GM18505 (cell line): Measurements from ENCODE around the gene DPH2.

Experiments used
- ATAC-seq: cut with Tn5 transposase; IDR thresholded peaks from one replicate; pipeline ENCODE4 v1.9.1; 2021; ENCODE audit not compliant: unreplicated experiment
- POLR2A ChIP-seq: IDR thresholded peaks from 4 replicates; pipeline ENCODE4 v1.6.1; 2011; ENCODE audit warnings: borderline replicate concordance; ENCODE audit not compliant: insufficient read depth, insufficient read length; ENCODE audit errors: extremely low read depth

The DPH2 gene

DNA sequence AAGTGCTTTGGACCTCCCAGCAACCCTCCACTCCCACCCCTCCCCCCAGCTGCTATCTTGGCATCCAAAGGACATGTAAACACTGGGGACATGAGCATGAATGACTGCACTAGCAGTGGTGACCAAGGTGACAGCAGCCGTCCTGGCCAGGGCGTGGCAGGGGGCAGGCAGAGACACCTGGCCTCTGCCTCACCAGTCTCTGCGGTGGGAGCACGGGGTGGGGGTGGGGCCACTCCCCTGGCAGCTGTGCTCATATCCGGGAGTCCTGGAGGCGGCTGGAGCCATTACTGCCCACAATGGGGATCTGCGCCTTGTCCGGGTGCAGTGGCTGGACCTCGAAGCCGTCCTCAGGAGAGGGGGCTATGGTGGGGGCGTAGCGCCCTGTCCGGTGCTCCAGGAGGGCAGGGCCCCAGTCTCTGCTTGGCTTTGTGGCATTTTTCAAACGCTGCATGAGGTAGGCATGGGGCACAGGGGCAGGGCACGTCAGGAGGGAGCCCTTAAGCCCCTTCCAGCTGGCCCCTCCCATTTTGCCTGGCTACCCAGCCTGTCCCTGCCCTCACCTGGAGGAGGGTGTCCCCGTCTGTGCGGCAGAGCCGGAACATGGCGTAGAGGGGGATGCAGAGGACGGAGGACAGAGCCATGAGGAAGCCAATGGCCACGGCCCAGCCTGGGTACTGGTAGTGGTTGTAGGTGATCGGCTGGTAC lies 27.6 kb downstream of the DPH2 start:
- ATAC-seq: no peak
- no peak for TF ChIP-seq POLR2A

DNA sequence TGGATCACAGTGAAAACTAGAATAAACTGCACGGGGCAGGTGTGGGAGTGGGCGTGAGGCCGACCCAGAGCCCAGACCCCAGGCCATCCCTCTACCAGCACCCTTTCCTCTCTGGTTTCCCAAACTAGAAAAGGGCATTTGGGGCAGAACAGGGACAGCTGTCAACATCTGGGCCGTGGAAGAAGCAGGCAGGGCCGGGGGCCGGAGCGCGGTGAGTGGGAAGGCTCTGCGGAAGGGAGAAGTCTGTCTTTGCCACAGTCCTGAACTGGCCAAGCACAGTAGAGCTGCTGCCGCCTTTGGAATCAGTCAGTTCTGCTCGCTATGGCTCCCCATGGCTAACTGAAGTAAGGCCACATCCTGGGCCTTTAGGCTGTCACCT lies 28.2 kb downstream of the DPH2 start:
- no peak for ATAC-seq
- no peak for TF ChIP-seq POLR2A

DNA sequence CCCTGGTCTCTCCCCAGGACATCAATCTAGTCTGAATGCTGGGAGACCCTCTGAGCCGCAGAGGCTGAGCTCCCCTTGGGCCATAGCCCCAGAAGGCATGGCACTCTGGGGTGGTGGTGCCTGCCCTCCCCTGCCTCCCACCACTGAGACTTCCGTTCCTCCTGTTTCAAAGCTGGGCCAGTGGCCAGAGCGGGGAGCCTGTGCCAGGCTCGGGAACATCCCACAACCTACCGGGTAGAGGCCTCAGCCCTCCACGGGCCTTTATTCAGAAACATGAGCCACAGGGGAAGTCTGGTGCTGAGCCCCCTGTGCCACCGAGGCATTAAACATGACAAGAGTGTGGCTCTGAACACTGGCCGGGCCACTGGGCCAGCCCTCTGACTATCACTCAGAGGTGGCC lies 29.6 kb downstream of the DPH2 start:
- TF ChIP-seq POLR2A: no peak
- ATAC-seq: no peak

DNA sequence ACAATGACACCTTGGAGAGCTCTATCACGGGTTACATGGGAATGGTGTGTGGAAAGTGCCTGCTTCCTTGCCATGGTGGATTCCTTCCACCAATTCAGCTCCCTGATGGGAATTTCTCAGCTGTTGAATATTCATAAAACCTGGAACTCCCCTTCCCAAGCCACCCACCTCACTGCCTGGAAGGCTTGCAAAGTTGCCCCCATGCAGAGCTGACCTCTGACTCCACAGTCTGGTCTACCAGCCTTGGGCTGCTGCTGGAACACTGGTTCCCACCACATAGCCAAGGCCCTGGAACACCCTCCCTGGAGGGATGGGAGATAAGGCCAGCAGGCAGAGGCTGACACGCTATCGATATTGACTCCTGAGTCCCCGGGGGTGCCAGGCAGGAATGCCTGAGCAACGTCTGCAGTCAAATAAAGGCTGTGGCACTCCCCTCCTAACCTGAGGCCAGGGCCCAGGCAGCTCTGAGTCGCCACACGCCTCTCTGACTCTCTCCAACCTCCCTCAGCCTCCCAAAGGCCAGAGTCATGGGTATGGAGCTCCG lies 30.4 kb downstream of the DPH2 start:
- ATAC-seq: no peak
- no peak for TF ChIP-seq POLR2A

DNA sequence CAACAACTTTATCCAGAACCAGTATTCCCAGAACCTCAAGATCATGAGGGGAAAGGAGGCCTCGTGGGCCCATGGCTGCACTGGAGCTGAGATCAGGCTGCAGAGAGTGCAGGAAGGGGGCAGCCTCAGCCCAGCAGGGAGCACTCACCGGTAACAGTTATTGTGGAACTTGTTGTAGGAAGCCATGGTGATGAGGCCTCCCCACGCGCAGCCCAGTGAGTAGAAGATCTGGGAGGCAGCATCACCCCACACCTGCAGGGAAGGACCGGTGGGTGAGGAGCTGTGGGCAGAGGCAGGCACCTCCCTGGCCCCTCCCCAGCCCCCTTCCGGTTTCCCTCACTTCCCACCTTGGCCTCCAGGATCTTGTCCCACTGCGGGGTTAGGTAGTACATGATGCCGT lies 32.4 kb downstream of the DPH2 start:
- ATAC-seq: no peak
- no peak for TF ChIP-seq POLR2A

DNA sequence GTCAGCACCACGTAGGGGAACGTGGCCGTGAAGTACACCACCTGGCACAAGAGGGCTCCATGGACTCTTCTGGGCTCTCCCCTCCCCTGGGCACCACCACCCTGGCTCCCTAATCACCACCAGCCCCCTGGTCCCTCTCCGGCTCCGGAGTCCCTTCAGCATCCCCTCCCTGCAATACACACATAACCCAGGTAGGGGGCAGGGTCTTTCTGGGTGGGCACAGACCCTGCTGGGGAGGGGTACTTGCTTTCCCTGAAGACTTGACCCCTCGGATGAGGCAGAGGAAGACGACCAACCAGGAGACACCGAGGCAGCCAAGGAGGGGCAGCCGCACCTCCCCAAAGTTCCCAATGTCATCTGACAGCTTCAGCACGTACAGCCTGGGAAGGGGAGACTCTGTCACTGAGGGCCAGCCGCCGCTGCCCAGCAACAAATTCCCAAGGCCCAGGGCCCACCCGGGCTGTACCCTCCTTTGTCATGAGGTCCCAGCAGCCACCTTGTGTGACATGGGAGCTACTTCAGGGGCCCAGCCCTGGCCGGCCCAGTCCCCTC lies 32.9 kb downstream of the DPH2 start:
- ATAC-seq: no peak
- TF ChIP-seq POLR2A: no peak

DNA sequence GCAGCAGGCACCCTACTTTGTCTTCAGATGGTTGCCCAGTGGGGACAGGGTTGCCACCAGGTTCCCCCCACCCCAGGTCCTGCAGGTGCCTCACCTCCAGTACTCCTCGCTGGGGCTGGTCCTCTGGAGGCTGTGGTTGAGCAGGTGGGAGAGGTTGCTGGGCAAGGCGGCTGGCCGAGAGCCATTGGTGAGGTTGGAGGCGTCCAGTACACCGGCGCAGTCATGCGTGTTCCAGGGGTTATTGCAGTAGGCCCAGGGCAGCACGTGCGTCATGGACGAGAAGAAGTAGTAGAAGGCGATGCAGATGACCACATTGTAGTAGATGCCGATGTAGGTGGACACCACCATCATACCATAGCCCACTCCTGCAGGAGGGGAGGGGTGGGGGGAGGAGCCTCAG lies 38.4 kb downstream of the DPH2 start:
- no peak for ATAC-seq
- TF ChIP-seq POLR2A: no peak

DNA sequence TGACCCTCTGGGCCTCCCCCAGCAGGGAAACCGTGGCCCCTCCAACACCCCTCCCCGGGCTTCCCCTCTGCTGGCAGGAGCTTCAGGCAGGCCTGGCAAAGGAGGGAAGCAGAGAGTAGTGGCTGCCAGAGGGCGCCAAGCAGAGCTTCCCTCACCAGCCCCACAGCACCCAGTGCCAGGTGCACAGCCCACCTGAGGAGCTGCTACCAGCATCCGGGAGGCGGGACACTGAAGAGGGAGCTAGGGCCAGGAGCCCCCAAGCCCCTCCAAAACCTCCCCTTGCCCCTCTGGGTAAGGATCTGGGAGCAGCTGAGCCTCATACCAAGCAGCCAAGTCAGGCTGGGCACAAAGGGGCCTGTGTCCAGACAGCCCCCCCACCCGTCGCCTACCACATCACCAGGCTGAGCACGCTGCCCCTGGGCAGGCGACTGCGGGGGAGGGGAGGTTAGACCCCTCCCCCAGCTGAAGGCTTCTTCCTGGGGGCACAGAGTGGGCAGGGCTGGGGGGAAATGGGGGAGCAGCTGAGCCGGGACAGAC lies 41.2 kb downstream of the DPH2 start:
- no peak for TF ChIP-seq POLR2A
- no peak for ATAC-seq

DNA sequence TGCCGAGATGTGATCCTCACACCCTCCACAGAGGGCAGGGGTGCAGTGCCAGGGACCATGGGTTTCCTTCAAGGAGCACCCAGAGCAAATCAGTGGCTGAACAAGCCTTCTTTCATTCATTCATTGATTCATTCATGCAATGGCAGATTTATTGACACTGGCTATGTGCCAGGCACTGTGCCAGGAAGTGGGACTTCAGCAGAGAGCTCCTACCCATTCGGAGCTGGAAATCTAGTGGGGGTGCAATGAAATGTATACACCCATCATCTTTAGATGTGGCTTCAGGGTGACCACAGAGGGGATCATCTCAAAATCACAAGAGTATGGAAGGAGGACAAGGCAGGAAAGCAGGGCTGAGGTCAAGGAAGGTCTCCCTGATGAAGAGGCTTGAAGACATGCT lies 42.6 kb downstream of the DPH2 start:
- no peak for ATAC-seq

DNA sequence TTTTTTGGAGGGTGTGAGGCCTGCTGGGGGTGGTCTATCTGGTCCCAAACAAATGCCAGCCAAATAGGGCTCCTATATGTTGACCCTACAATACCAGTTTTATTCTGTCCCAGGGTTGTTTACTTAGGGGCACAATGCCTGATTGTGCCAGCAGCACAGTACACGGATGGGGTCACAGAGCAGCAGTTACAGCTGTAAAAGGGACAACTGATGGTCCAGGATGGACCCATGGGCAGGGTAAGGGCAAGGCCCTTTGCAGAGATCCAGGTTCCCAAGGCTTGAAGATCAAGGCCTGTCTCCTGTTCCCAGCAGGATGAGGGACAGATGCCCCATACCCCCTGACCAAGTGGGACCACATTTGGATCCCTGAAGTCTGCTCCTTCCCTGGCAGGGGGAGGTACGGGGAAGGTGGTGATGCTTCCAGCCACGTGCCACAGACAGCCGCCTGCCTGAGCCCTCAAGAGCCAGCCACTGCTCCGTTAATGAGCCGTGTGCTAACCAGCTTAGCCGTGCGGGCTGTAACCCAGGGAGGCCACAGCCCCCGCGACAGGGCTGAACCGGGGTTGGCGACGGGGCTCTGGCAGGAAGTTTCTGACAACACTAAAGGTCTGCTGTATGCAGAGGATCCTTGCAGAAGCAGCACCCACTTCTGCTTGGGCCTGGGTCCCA lies 43.3 kb downstream of the DPH2 start:
- no peak for ATAC-seq
- TF ChIP-seq POLR2A: no peak

More for the DNA sequence above, 42.6 kb downstream of the DPH2 start:
- no peak for TF ChIP-seq POLR2A

DNA sequence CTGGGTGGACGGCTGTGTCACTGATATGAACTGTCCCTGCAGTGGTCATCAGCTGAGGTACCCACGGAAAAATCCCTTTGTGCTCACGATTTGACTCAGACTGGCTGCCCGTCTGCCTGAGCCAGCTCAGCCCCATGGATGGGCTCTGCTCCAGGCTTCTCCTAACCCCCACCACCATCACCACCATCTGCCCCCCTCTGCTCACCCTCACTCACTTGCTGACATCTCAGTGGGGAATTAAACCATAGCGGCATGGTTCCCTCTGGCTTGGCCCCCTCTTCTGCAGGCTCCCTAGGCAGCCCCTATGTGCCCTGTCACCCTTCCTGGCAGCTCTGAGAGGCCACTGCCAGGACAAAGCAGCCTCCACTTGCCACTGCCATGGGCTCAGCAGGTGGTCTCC lies 44.1 kb downstream of the DPH2 start:
- no peak for TF ChIP-seq POLR2A
- no peak for ATAC-seq

DNA sequence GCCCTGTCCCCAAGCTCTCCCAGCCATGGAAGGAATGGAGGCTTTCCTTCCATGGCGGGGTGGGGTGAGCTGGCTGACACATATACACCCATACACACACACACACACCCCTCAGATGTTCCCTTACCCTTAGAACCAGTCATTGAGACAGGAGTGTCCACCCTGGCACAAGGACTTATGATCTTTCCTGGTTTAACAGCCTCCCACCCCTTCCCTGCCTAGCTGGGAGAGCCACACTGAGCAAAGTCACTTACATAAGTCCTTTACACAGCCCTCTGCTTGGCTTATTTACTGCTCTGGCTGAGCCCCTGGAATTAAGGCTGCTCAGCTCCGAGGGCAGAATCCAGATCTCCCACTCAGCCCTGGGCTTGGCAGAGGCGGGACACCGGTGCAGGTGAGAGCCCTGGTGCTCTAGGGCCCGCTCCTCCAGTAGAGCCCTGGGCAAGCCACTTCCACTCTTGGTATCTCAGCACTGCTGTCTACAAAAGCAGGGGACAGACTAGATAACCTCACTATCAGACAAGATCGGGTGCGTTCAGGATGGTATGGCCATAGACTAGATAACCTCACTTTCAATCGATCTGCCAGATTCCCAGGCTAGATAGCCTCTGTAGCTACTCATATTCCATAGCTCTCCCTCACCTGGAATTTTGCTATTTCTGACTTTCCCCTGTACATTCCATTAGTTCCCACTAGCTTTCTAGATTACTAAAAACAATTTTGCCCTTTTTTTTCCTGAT lies 44.7 kb downstream of the DPH2 start:
- no peak for TF ChIP-seq POLR2A
- ATAC-seq: no peak

DNA sequence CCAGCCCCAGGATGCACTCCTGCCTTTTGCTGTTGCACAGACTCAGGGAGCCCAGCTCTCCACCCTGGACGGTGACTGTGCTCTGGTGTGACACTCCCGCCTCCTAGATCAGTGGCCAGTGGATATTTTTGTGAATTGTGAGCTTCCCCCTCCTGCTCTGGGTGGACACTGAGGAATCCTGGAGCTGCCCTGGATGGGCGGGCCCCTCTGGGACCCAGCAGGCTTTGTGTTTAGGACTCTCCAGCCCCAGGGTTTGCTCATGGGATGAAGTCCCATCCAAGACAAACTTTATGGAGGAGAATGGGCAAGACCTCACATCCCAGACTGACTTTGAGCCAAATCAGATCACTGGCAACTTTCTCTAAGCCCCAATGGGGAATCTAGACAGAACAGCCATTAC lies 45.4 kb downstream of the DPH2 start:
- no peak for ATAC-seq

More for the DNA sequence above, 45.4 kb downstream of the DPH2 start:
- no peak for TF ChIP-seq POLR2A
